H9 (cell line): ENCODE measurements around the gene PATE3. TPM values are rescaled to one million over a fixed set of nuclear protein-coding genes. Genes with fewer than 3 reads are reported as not detected.

ENCODE experiments used
- DNase-seq: peaks from one replicate; pipeline ENCODE4 v3.0.0-alpha.2; 2017
- H2AFZ ChIP-seq: one replicate; pipeline ENCODE4 v1.6.1; 2013; ENCODE audit warnings: mild to moderate bottlenecking, low read length, control low read depth, moderate library complexity
- H2AK5ac ChIP-seq: 2 replicates; pipeline ENCODE4 v1.6.1; 2013; ENCODE audit warnings: low read length, control low read depth, mixed read lengths; ENCODE audit not compliant: insufficient read length
- H2BK120ac ChIP-seq: one replicate; pipeline ENCODE4 v1.6.1; 2013; ENCODE audit warnings: low read depth, mild to moderate bottlenecking, low read length, control low read depth, inconsistent platforms; ENCODE audit not compliant: poor library complexity, severe bottlenecking
- H2BK12ac ChIP-seq: 2 replicates; pipeline ENCODE4 v1.6.1; 2013; ENCODE audit warnings: low read length, control low read depth, mixed read lengths, low read depth; ENCODE audit not compliant: insufficient read length
- H2BK15ac ChIP-seq: 2 replicates; pipeline ENCODE4 v1.6.1; 2013; ENCODE audit warnings: low read depth, low read length, control low read depth
- H2BK20ac ChIP-seq: one replicate; pipeline ENCODE4 v1.6.1; 2013; ENCODE audit warnings: low read depth, mild to moderate bottlenecking, low read length, control low read depth, inconsistent platforms; ENCODE audit not compliant: poor library complexity, severe bottlenecking
- H2BK5ac ChIP-seq: 2 replicates; pipeline ENCODE4 v1.6.1; 2013; ENCODE audit warnings: low read length, control low read depth, mixed read lengths; ENCODE audit not compliant: insufficient read length
- H3K14ac ChIP-seq: 2 replicates; pipeline ENCODE4 v1.6.1; 2013; ENCODE audit warnings: low read length, control low read depth; ENCODE audit not compliant: insufficient read depth
- H3K18ac ChIP-seq: 2 replicates; pipeline ENCODE4 v1.6.1; 2013; ENCODE audit warnings: low read depth, mild to moderate bottlenecking, mixed read lengths, low read length, control low read depth; ENCODE audit not compliant: insufficient read length
- H3K23ac ChIP-seq: 2 replicates; pipeline ENCODE4 v1.6.1; 2013; ENCODE audit warnings: low read length, control low read depth, mixed read lengths, low read depth; ENCODE audit not compliant: insufficient read length
- H3K23me2 ChIP-seq: 2 replicates; pipeline ENCODE4 v1.6.1; 2013; ENCODE audit warnings: low read depth, mild to moderate bottlenecking, mixed read lengths, low read length, control low read depth; ENCODE audit not compliant: insufficient read length, poor library complexity, severe bottlenecking
- H3K27ac ChIP-seq: 2 replicates; pipeline ENCODE4 v1.5.1; 2013; ENCODE audit warnings: low read length, control low read depth, mixed read lengths, low read depth; ENCODE audit not compliant: insufficient read length
- H3K27me3 ChIP-seq: 2 replicates; pipeline ENCODE4 v1.6.1; 2013; ENCODE audit warnings: low read length, control low read depth, inconsistent platforms; ENCODE audit not compliant: insufficient read depth
- H3K4ac ChIP-seq: 2 replicates; pipeline ENCODE4 v1.6.1; 2013; ENCODE audit warnings: low read depth, mild to moderate bottlenecking, control low read depth, inconsistent platforms, low read length, moderate library complexity
- H3K4me1 ChIP-seq: 2 replicates; pipeline ENCODE4 v1.6.1; 2013; ENCODE audit warnings: low read length, control low read depth, inconsistent platforms; ENCODE audit not compliant: insufficient read depth
- H3K4me2 ChIP-seq: 2 replicates; pipeline ENCODE4 v1.6.1; 2013; ENCODE audit warnings: low read length, control low read depth, mixed read lengths; ENCODE audit not compliant: insufficient read length, insufficient read depth
- H3K56ac ChIP-seq: 2 replicates; pipeline ENCODE4 v1.6.1; 2013; ENCODE audit warnings: low read depth, mild to moderate bottlenecking, mixed read lengths, low read length, control low read depth; ENCODE audit not compliant: insufficient read length
- H3K79me1 ChIP-seq: 2 replicates; pipeline ENCODE4 v1.6.1; 2013; ENCODE audit warnings: low read depth, mild to moderate bottlenecking, moderate library complexity, low read length, control low read depth, inconsistent platforms; ENCODE audit not compliant: insufficient read depth, poor library complexity, severe bottlenecking
- H3K79me2 ChIP-seq: 2 replicates; pipeline ENCODE4 v1.6.1; 2013; ENCODE audit warnings: low read length, control low read depth, inconsistent platforms; ENCODE audit not compliant: insufficient read depth
- H3K9ac ChIP-seq: 2 replicates; pipeline ENCODE4 v1.6.1; 2013; ENCODE audit warnings: low read length, control low read depth, mixed read lengths; ENCODE audit not compliant: insufficient read length; ENCODE audit errors: extremely low read depth
- H3K9me3 ChIP-seq: one replicate; pipeline ENCODE4 v1.6.1; 2013; ENCODE audit warnings: low read depth, low read length, inconsistent platforms; ENCODE audit not compliant: control insufficient read depth
- H3T11ph ChIP-seq: one replicate; pipeline ENCODE4 v1.6.1; 2013; ENCODE audit warnings: mild to moderate bottlenecking, low read length, control low read depth, inconsistent platforms
- H4K20me1 ChIP-seq: one replicate; pipeline ENCODE4 v1.6.1; 2013; ENCODE audit not compliant: control insufficient read depth, insufficient read length, insufficient read depth
- H4K5ac ChIP-seq: 2 replicates; pipeline ENCODE4 v1.6.1; 2013; ENCODE audit warnings: low read depth, mild to moderate bottlenecking, mixed read lengths, low read length, control low read depth; ENCODE audit not compliant: insufficient read length
- H4K8ac ChIP-seq: replicated peaks from 2 replicates; pipeline ENCODE4 v1.6.1; 2013; ENCODE audit warnings: low read length, control low read depth, mixed read lengths, low read depth; ENCODE audit not compliant: insufficient read length
- H4K91ac ChIP-seq: 2 replicates; pipeline ENCODE4 v1.6.1; 2013; ENCODE audit warnings: low read depth, mild to moderate bottlenecking, moderate library complexity, mixed read lengths, low read length, control low read depth; ENCODE audit not compliant: insufficient read length
- H3K27ac Mint-ChIP-seq, 3 experiments: 2 replicates in 2 of 3; 3 replicates in 1 of 3; pipeline ENCODE4 v1.8.0; 2020 to 2021; ENCODE audit warnings: mixed read lengths in 3 of 3, mild to moderate bottlenecking in 1 of 3, moderate library complexity in 1 of 3
- H3K27me3 Mint-ChIP-seq: 2 replicates; pipeline ENCODE4 v1.8.0; 2021; ENCODE audit warnings: low read depth, mild to moderate bottlenecking, moderate library complexity, mixed read lengths
- H3K36me3 Mint-ChIP-seq, 3 experiments: 2 replicates in 2 of 3; 3 replicates in 1 of 3; pipeline ENCODE4 v1.8.0; 2020 to 2021; ENCODE audit warnings: low read depth in 3 of 3, mixed read lengths in 3 of 3; ENCODE audit not compliant: insufficient read depth in 1 of 3
- H3K4me1 Mint-ChIP-seq, 2 experiments: 2 replicates each; pipeline ENCODE4 v1.8.0; 2020; ENCODE audit warnings: mixed read lengths in 2 of 2
- H3K4me3 Mint-ChIP-seq, 2 experiments: 2 replicates in 1 of 2; 3 replicates in 1 of 2; pipeline ENCODE4 v1.8.0; 2020 to 2021; ENCODE audit warnings: mild to moderate bottlenecking in 2 of 2, mixed read lengths in 2 of 2, moderate library complexity in 1 of 2
- H3K9me3 Mint-ChIP-seq, 2 experiments: 2 replicates in 1 of 2; 3 replicates in 1 of 2; pipeline ENCODE4 v1.8.0; 2020; ENCODE audit warnings: mild to moderate bottlenecking in 2 of 2, mixed read lengths in 2 of 2, moderate library complexity in 1 of 2
- CTCF ChIP-seq: fragments of 200-600 bp; sonication (generic); conservative IDR thresholded peaks from 3 replicates; pipeline ENCODE4 v1.8.0; 2021; ENCODE audit warnings: antibody characterized with exemption, mild to moderate bottlenecking
- WGBS: extraction: QIAGEN DNeasy Blood & Tissue Kit; methylation state at CpG from one replicate; pipeline ENCODE4 v1.1.7; 2013; ENCODE audit warnings: missing lambda C conversion rate, low lambda C conversion rate, mixed read lengths; ENCODE audit not compliant: insufficient read length; ENCODE audit errors: extremely low coverage; 5-methylcytosine and 5-hydroxymethylcytosine counted together
- total RNA-seq: library from RNA; stranded (reverse); gene quantifications from 2 replicates; pipeline ENCODE4 v1.2.1, GENCODE V29; 2021

PATE3 gene
- total RNA-seq, 1 experiment from 2014 or later = not detected

GRCh38 chr11:125835748-125836147 lies 47.8 kb downstream of the PATE3 start:
- no peak overlapping the region for H3T11ph ChIP-seq
- H3K23ac ChIP-seq = no peak overlapping the region
- no peak overlapping the region for H2AK5ac ChIP-seq
- H3K79me1 ChIP-seq = no peaks in the 10 kb centered on the region
- no peak overlapping the region for H2BK20ac ChIP-seq
- H2AFZ ChIP-seq = no peak overlapping the region
- H3K4me1 ChIP-seq = no peaks in the 10 kb centered on the region
- no peak overlapping the region for H4K91ac ChIP-seq
- H2BK12ac ChIP-seq = no peak overlapping the region
- H3K4ac ChIP-seq = no peak overlapping the region
- H2BK15ac ChIP-seq = no peak overlapping the region
- no peak overlapping the region for H3K18ac ChIP-seq
- Mint-ChIP-seq H3K4me3 (no peak overlapping the region), H3K9me3 (peaks cover 4 to 5% of the 10 kb centered on the region in 2 experiments; a peak in 2 of 5 replicates), H3K4me1 (no peaks in the 10 kb centered on the region), H3K36me3 (no peaks in the 10 kb centered on the region; a peak in 1 of 7 replicates), H3K27ac (no peak overlapping the region), H3K27me3 (peaks cover 3% of the 10 kb centered on the region; the same call in 1 of the 2 replicates)
- H3K27me3 ChIP-seq = no peaks in the 10 kb centered on the region
- no CpG with 5 or more reads among the region's 6 CpGs for WGBS
- H3K56ac ChIP-seq = no peak overlapping the region
- no peak for TF ChIP-seq CTCF
- no peaks in the 10 kb centered on the region for H3K79me2 ChIP-seq
- no peak overlapping the region for H3K14ac ChIP-seq
- no peak overlapping the region for H4K5ac ChIP-seq
- no peak overlapping the region for H3K27ac ChIP-seq
- no peak overlapping the region for H3K4me2 ChIP-seq
- H2BK5ac ChIP-seq = no peak overlapping the region
- no peaks in the 10 kb centered on the region for H3K9me3 ChIP-seq
- no peak overlapping the region for H4K8ac ChIP-seq
- no peaks in the 10 kb centered on the region for H4K20me1 ChIP-seq
- no peak for DNase-seq
- no peaks in the 10 kb centered on the region for H3K23me2 ChIP-seq
- H3K9ac ChIP-seq = no peak overlapping the region
- H2BK120ac ChIP-seq = no peak overlapping the region

Other genes starting within 250 kb of the PATE3 start
- gene EI24, start 218.7 kb upstream of the PATE3 start, total RNA-seq = 146 and 151 TPM in 2 replicates
- 125 and 128 TPM in 2 replicates for gene STT3A, start 195.3 kb upstream of the PATE3 start, total RNA-seq
- 119 and 126 TPM in 2 replicates for gene CHEK1, start 163.0 kb upstream of the PATE3 start, total RNA-seq
- gene ACRV1, start 107.3 kb upstream of the PATE3 start, total RNA-seq = not detected in 2 replicates
- not detected in 2 replicates for gene PATE1, start 41.8 kb upstream of the PATE3 start, total RNA-seq
- 0.17 and 0.44 TPM in 2 replicates for gene PATE2, start 9.3 kb upstream of the PATE3 start, total RNA-seq
- gene PATE4, start 45.2 kb downstream of the PATE3 start, total RNA-seq = not detected in 2 replicates
- gene HYLS1, start 99.5 kb downstream of the PATE3 start, total RNA-seq = 8.0 and 8.6 TPM in 2 replicates
- gene PUS3, start 115.1 kb downstream of the PATE3 start, total RNA-seq = 20.0 and 26.9 TPM in 2 replicates
- gene DDX25, start 116.4 kb downstream of the PATE3 start, total RNA-seq = 6.9 and 7.4 TPM in 2 replicates
- gene VSIG10L2, start 157.9 kb downstream of the PATE3 start, total RNA-seq = not detected in 2 replicates